Naive thymus-derived CD8-positive, alpha-beta T cell (primary cell): ENCODE measurements around the gene PFKL. TPM values are rescaled to one million over a fixed set of nuclear protein-coding genes. Genes with fewer than 3 reads are reported as not detected.
"Not testable (repeated sequence)": the region's sequence is repeated elsewhere in the genome, so short reads cannot be mapped to it uniquely, and the experiment has no call there.

Experiments used
- ATAC-seq, 2 donors: fragments of 150-1000 bp; cut with Tn5 transposase in 1 of 2; sonication (Bioruptor Pico), chemical (Tn5 transposase) in 1 of 2; 1 replicate in 1 of 2; 2 replicates in 1 of 2; pipeline ENCODE4 v1.10.0; 2021; ENCODE audit warnings: mild to moderate bottlenecking in 2 of 2, moderate library complexity in 2 of 2
- POLR2A ChIA-PET: fragments of 350-600 bp; sonication (Branson Sonifier 250); formaldehyde crosslinking; loops from one replicate; lab custom pipeline; 2021; ENCODE audit warnings: antibody characterized with exemption; lab: Charles Lee
- DNase-seq, 10 donors: peaks; one replicate each; pipeline versions ENCODE4 v3.0.0 to v3.0.0-alpha.2; 2020 to 2022
- H3K27ac Mint-ChIP-seq, 10 donors: one replicate each; pipeline ENCODE4 v1.8.0; 2020 to 2022; ENCODE audit warnings: mild to moderate bottlenecking in 10 of 10, mixed read lengths in 10 of 10, moderate library complexity in 4 of 10, inconsistent platforms in 1 of 10
- H3K27me3 Mint-ChIP-seq, 5 donors: one replicate each; pipeline ENCODE4 v1.8.0; 2021 to 2022; ENCODE audit warnings: mixed read lengths in 5 of 5
- H3K36me3 Mint-ChIP-seq, 3 donors: one replicate each; pipeline ENCODE4 v1.8.0; 2020 to 2022; ENCODE audit warnings: mixed read lengths in 3 of 3, mild to moderate bottlenecking in 2 of 3, inconsistent platforms in 1 of 3
- H3K4me1 Mint-ChIP-seq, 4 donors: one replicate each; pipeline ENCODE4 v1.8.0; 2021 to 2022; ENCODE audit warnings: mixed read lengths in 4 of 4
- H3K4me3 Mint-ChIP-seq, 10 donors: one replicate each; pipeline ENCODE4 v1.8.0; 2020 to 2022; ENCODE audit warnings: mild to moderate bottlenecking in 10 of 10, mixed read lengths in 10 of 10, moderate library complexity in 6 of 10, inconsistent platforms in 1 of 10
- H3K9me3 Mint-ChIP-seq, 9 donors: one replicate each; pipeline ENCODE4 v1.8.0; 2020 to 2022; ENCODE audit warnings: mixed read lengths in 9 of 9, mild to moderate bottlenecking in 3 of 9, inconsistent platforms in 1 of 9, moderate library complexity in 1 of 9
- polyA plus RNA-seq, 3 donors: library from polyadenylated mRNA; unstranded; fragments of 300-500 nt; fragmentation: Illumina TruSeq; gene quantifications; one replicate each; pipeline ENCODE4 v1.2.3, GENCODE V29; 2021
- total RNA-seq, 8 experiments: library from RNA in 2 of 8; stranded (reverse) in 2 of 8; gene quantifications; one replicate each; pipeline ENCODE4 v1.2.3 and lab custom pipeline; 2021 to 2026

PFKL gene
- total and polyA plus RNA-seq, 5 experiments from 2014 or later = 63.2 to 125 (median 79.5) TPM

DNA sequence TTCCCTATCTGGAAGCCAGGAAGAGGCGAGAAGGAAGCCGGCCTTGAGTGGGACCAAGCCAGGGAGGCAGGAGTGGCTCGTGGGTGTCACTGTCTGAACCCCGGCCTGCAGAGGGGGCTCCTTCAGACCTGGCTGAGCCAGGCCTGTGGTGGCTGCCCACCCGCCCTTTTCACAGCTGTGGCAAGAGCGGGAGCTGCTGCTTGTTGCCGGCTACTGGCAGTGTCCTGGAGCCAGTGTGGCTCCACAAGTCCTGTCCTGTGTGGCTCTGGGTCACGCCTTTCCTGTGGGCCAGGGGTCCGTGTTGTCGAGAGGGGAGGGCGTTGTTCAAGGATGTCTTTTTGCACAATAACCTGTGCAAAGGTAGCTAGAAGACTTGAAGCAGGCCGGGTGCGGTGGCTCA lies 1.3 kb downstream of the PFKL start:
- Mint-ChIP-seq H3K9me3 (no peaks in the 10 kb centered on the region), H3K27me3 (no peaks in the 10 kb centered on the region), H3K27ac (peak overlapping the region; percentile 13 to 82 (median 73)), H3K4me3 (peak overlapping the region; percentile 74 to 90 (median 80)), H3K36me3 (no peaks in the 10 kb centered on the region), H3K4me1 (peaks cover 25 to 66% (median 61%) of the 10 kb centered on the region in 4 donors)
- POLR2A ChIA-PET = interaction anchor here (0.6 to 1.8 kb wide), 4 partner anchors 14 to 52 kb away, joined by 3 to 7 read pairs (median 4); partner anchors contain the start of genes CFAP410 and TRPM2
- ATAC-seq (no peak), DNase-seq (no peak)

DNA sequence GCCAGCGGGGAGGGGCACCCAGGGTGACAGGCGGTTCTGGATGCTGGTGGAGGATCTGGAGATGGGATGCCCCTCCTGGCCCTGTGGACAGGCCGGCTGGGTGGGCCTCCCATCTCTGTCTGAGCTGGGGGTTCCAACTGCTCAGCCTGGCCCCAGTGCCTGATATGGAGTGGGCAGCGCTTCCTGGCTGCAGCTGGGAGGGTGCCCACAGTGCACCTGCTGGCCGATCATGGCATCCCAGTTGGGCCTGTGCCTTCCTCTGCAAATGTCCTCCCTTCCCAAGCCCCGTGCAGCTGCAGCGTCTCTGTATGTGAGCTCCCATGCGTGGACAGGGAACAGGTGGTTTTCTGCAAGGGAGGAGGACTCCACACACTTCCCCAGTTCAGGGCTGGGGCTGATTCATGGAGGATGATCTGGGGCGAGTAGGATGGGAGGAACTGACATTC lies 2.1 kb downstream of the PFKL start:
- Mint-ChIP-seq H3K36me3 (peaks cover 0 to 2% (median 0%) of the 10 kb centered on the region in 3 donors), H3K27ac (peak overlapping the region in 9 of 10 donors; percentile 43 to 83 (median 73)), H3K27me3 (no peaks in the 10 kb centered on the region), H3K4me1 (peaks cover 25 to 66% (median 62%) of the 10 kb centered on the region in 4 donors), H3K4me3 (peak overlapping the region; percentile 48 to 85 (median 76)), H3K9me3 (no peaks in the 10 kb centered on the region)
- no peak for ATAC-seq
- no peak for DNase-seq
- POLR2A ChIA-PET = interaction anchor here (1.8 kb wide), 1 partner anchor 37 kb away, joined by 7 read pairs; the partner anchor contains the start of gene CFAP410

DNA sequence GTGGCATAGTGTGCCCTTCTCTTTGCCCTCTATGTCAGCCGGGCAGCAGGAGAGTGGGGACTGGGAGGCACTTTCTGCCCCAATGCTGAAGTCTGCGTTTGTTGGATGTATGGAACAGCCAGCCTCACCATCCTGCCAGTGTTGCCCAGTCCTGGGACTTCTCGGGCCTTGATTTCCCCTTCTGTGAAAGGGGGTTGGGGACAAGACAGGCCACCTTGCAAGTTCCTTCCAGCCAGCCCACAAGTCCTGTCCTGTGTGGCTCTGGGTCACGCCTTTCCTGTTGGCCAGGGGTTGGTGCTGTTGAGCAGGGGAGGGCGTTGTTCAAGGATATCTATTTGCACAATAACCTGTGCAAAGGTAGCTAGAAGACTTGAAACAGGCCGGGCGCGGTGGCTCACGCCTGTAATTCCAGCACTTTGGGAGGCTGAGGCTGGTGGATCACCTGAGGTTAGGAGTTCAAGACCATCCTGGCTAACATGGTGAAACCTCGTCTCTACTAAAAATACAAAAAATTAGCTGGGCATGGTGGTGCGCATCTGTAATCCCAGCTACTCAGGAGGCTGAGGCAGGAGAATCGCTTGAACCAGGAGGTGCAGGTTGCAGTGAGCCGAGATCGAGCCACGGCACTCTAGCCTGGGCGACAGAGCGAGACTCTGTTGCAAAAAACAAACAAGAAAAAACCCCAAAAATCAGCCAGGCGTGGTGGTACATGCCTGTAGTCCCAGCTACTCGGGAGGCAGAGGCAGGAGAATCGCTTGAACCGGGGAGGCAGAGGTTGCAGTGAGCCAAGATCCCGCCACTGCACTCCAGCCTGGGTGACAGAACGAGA lies 2.9 kb downstream of the PFKL start:
- ATAC-seq, H3K9me3 Mint-ChIP-seq, DNase-seq, H3K27me3 Mint-ChIP-seq, H3K36me3 Mint-ChIP-seq: not testable (repeated sequence)
- Mint-ChIP-seq H3K4me3 (peak overlapping the region; percentile 54 to 85 (median 80)), H3K4me1 (peaks cover 25 to 65% (median 58%) of the 10 kb centered on the region in 4 donors), H3K27ac (peak overlapping the region; percentile 13 to 88 (median 73))
- POLR2A ChIA-PET = interaction anchor here (1.1 to 1.8 kb wide), 3 partner anchors 8 to 36 kb away, joined by 4 to 7 read pairs (median 6); partner anchors contain the start of gene CFAP410

DNA sequence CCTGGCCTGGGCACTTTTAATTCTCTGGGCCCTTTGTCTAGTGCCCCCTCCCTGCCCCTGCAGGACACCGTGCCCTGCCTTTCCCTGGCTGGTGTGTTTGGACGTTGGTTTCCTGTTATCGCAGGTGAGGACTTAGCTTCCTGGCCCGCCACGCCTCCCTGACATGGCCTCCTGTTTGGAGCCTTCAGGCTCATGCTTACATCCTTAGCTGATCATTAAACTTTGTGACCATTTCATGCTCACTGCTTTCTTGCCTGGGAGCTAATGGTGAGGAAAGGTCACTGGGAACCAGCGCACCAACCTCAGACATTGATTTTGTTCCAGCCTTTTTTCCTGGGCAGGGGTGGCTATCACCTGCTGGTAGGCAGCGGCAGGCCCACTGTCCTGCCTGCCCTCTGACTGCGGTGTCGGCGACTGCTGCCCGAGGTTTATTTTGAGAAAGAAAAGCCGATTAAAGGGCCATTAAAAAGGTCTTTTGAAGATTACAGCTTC lies 3.7 kb downstream of the PFKL start:
- Mint-ChIP-seq H3K36me3 (peaks cover 0 to 12% (median 2%) of the 10 kb centered on the region in 3 donors), H3K27me3 (no peaks in the 10 kb centered on the region), H3K27ac (peak overlapping the region; percentile 60 to 90 (median 84)), H3K4me1 (peaks cover 24 to 62% (median 53%) of the 10 kb centered on the region in 4 donors), H3K4me3 (peak overlapping the region; percentile 21 to 87 (median 80)), H3K9me3 (no peaks in the 10 kb centered on the region)
- ATAC-seq (no peak), DNase-seq (no peak)
- POLR2A ChIA-PET = interaction anchor here (0.6 to 1.8 kb wide), 3 partner anchors 9 to 295 kb away, joined by 4 to 6 read pairs (median 4); partner anchors contain the start of gene CFAP410

DNA sequence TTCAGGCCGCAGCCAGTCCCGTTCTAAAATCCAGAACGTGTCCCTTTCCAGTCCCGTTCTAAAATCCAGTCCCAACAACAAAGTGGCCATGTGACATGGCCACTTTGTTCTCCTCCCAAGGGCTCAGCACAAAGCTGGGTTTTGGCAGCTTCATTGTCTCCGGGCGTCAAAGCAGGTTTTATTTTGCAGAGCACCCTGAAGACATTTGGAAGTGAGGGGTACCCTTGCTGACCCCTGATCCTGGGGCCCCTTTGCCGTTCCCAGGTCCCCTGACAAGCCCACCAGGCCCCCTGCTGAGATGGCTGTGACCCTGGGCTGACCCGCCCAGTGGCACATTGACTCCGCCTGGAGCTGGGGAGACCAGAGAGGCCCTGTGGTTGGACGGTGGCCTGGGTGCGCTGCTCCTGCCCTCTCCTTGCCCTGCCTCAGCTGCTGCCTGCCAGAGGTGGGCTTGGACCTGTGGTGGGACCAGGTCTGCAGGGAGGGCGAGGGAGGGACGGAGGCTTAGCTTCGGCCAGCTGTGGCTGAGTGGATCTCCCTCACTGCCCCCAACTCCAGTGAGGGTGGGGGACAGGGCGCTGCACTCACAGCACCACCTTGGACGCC lies 4.3 kb downstream of the PFKL start:
- Mint-ChIP-seq H3K4me1 (peaks cover 24 to 56% (median 49%) of the 10 kb centered on the region in 4 donors), H3K9me3 (no peaks in the 10 kb centered on the region), H3K36me3 (peaks cover 0 to 12% (median 2%) of the 10 kb centered on the region in 3 donors), H3K4me3 (peak overlapping the region in 2 of 10 donors; percentile 34 to 80), H3K27ac (peak overlapping the region in 6 of 10 donors; percentile 3 to 88 (median 78)), H3K27me3 (no peaks in the 10 kb centered on the region)
- DNase-seq (no peak), ATAC-seq (no peak)
- POLR2A ChIA-PET = interaction anchor here (0.6 to 1.8 kb wide), 3 partner anchors 35 to 295 kb away, joined by 3 to 6 read pairs (median 4); partner anchors contain the start of gene CFAP410

DNA sequence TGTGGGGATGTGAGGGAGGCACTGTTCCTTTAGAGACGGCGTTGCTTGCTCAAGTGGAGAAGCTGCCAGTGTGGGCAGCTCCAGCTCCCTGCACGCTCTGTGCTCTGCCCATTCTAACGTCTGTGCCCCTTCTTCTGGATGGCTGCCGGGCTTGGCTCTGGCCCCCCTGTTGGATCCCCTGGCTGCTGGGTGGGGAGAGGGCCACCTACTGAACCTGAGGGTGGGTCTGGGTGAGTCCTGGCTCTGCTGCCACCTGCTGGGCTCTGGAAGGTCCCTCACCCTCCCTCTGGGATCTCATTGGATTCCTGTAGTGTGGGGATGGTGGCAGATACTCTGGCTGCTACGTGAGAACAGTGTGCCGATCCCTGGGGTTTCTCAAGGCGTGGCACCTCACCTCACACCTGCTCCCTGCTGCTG lies 5.0 kb downstream of the PFKL start:
- H3K27ac Mint-ChIP-seq = peak overlapping the region in 9 of 10 donors; percentile 30 to 88 (median 74)
- POLR2A ChIA-PET = interaction anchor here (0.6 to 1.8 kb wide), 3 partner anchors 34 to 341 kb away, joined by 3 to 6 read pairs (median 3); partner anchors contain the start of gene CFAP410
- H3K36me3 Mint-ChIP-seq = peaks cover 0 to 12% (median 2%) of the 10 kb centered on the region in 3 donors
- no peaks in the 10 kb centered on the region for H3K27me3 Mint-ChIP-seq
- H3K4me1 Mint-ChIP-seq = peaks cover 21 to 52% (median 45%) of the 10 kb centered on the region in 4 donors
- peak in 8 of 10 donors; percentile 23 to 74 (median 40) for DNase-seq
- peak; percentile 48 to 66 for ATAC-seq
- H3K9me3 Mint-ChIP-seq = no peaks in the 10 kb centered on the region
- H3K4me3 Mint-ChIP-seq = peak overlapping the region in 6 of 10 donors; percentile 7 to 72 (median 34)

DNA sequence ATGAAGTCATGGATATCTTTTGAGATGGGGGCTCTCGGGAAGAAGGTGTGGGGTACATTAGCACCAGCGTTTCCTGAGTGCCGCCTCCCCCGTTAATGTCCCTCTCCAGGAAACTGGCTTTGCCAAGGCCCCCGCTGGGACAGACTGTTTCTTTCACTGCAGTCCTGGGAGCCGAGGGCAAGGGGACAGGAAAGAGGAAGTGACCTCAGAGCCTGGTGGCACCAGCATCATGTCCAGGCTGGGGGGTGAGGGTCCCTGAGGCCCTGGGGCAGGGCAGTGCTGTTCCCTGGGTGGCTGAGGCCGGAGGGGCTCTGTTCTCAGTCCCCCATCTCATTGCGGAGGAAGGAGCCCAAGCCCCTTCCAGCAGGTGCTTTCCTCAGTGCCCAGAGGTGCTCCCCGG lies 5.8 kb downstream of the PFKL start:
- H3K4me1 Mint-ChIP-seq = peaks cover 20 to 51% (median 44%) of the 10 kb centered on the region in 4 donors
- peaks cover 0 to 12% (median 2%) of the 10 kb centered on the region in 3 donors for H3K36me3 Mint-ChIP-seq
- ATAC-seq (no peak), DNase-seq (no peak)
- peak overlapping the region in 1 of 10 donors; percentile 34 for H3K4me3 Mint-ChIP-seq
- POLR2A ChIA-PET = no interaction called here
- no peak overlapping the region for H3K27ac Mint-ChIP-seq
- no peaks in the 10 kb centered on the region for H3K27me3 Mint-ChIP-seq
- H3K9me3 Mint-ChIP-seq = no peaks in the 10 kb centered on the region

DNA sequence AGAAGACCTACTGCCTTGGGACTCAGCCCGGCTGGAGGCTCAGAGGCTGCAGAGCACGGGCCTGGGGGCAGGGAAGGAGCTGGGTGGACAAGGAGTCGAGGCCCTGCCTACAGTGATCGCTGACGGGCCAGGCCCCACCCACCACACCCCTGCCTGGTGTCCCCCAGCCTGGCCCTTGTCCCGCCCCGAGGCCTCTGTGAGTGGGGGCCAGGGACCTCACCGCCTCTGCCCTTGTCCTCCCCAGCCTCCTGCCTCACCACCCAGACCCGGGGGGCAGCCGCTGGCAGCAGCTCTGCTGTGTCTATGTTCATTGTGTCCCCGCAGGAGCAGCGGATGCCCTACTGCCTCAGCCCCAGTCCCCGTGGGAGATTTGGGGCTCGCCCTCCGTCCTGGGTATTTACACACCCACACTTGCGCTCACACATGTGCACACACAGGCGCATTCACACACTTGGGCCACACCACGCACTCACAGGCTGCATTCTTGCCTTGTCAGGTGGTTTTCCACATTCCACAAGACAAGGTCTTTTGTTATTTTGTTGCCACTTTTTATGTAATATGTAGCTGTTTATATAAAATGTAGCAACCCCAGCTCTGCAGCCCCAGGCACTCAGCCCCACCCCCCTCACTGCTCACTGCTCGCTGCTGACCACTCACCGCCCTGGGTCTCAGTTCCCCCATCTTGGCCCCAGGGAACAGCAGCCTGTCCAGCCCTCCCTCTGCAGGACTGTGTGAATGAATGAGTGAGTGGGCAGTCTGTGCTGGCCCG lies 7.3 kb downstream of the PFKL start:
- Mint-ChIP-seq H3K36me3 (peaks cover 2 to 25% (median 5%) of the 10 kb centered on the region in 3 donors), H3K4me1 (peaks cover 20 to 39% (median 31%) of the 10 kb centered on the region in 4 donors), H3K9me3 (no peaks in the 10 kb centered on the region), H3K27ac (peak overlapping the region in 3 of 10 donors; percentile 31 to 65 (median 37)), H3K27me3 (no peaks in the 10 kb centered on the region), H3K4me3 (no peak overlapping the region)
- DNase-seq (no peak), ATAC-seq (no peak)
- POLR2A ChIA-PET = interaction anchor here (0.7 to 1.1 kb wide), 2 partner anchors 32 to 37 kb away, joined by 4 to 5 read pairs; partner anchors contain the start of gene CFAP410

DNA sequence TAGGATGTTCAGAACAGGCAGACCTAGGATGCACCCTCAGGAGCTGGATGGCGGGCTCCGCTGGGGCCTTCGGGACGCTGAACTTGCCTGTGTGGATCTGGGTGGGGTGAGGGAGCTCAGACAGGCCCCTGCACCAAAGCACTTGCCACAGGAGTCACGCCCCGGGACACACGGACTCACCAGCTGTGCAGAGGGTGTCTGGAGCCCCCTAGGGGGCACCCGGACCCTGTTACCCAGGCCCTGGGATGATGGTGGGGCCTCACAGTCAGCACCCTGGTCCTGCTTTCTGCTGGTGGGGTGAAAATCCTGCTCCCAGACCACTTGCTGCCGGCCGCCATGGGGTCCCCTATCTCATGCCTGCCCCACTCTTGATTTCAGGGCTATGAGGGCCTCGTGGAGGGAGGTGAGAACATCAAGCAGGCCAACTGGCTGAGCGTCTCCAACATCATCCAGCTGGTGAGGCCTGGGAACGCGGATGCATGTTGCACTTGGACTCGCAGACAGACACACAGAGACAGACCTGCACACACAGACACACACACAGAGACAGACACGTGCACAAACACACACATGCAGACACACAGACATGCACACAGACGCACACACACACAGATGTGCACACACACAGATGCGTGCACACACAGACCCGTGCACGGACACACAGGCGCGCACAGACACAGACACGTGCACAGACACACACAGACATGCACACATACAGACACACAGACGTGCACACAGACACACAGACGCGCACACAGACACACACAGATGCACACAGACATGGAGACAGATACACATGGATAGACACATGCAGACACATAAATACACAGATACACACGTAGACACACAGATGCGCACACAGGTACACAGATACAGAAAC lies 11.0 kb downstream of the PFKL start:
- POLR2A ChIA-PET = no interaction called here
- Mint-ChIP-seq H3K9me3 (no peaks in the 10 kb centered on the region), H3K4me3 (no peak overlapping the region), H3K27me3 (no peaks in the 10 kb centered on the region), H3K4me1 (peaks cover 0 to 12% (median 8%) of the 10 kb centered on the region in 4 donors), H3K36me3 (peaks cover 2 to 29% (median 5%) of the 10 kb centered on the region in 3 donors), H3K27ac (peak overlapping the region in 3 of 10 donors; percentile 35 to 68 (median 60))
- ATAC-seq (no peak), DNase-seq (no peak)

DNA sequence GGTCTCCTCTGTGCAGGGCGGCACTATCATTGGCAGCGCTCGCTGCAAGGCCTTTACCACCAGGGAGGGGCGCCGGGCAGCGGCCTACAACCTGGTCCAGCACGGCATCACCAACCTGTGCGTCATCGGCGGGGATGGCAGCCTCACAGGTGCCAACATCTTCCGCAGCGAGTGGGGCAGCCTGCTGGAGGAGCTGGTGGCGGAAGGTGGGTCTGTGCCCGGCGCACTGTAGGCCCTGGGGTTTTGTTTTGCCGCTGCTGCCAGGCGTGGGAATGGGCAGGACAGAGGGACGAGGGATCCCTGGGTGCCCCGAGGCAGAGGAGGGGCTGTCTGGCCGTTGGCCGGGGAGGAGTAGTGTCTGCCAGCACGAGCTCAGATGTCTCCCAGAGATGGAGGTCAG lies 12.2 kb downstream of the PFKL start:
- Mint-ChIP-seq H3K27ac (peak overlapping the region in 1 of 10 donors; percentile 31), H3K4me3 (no peak overlapping the region), H3K4me1 (peaks cover 0 to 10% (median 8%) of the 10 kb centered on the region in 4 donors), H3K9me3 (no peaks in the 10 kb centered on the region), H3K36me3 (peaks cover 2 to 27% (median 5%) of the 10 kb centered on the region in 3 donors), H3K27me3 (no peaks in the 10 kb centered on the region)
- POLR2A ChIA-PET = no interaction called here
- no peak for ATAC-seq
- DNase-seq = no peak

DNA sequence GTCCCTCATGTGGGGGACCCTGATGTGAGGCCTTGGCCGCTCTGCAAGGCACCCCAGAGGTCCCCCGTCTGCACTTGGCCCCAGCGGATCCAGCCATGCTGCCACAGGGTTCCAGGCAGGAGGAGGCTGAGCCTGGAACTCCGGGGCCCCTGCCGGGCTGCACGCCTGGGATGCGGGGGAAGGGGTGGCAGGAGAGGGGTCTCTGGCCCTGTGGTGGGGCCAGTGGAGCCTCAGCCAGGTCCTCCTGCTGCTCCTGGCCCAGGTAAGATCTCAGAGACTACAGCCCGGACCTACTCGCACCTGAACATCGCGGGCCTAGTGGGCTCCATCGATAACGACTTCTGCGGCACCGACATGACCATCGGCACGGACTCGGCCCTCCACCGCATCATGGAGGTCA lies 12.9 kb downstream of the PFKL start:
- no peak for ATAC-seq
- DNase-seq = no peak
- Mint-ChIP-seq H3K27me3 (no peaks in the 10 kb centered on the region), H3K4me1 (peaks cover 0 to 8% (median 6%) of the 10 kb centered on the region in 4 donors), H3K36me3 (peaks cover 2 to 24% (median 5%) of the 10 kb centered on the region in 3 donors), H3K27ac (peak overlapping the region in 1 of 10 donors; percentile 65), H3K9me3 (no peaks in the 10 kb centered on the region), H3K4me3 (no peak overlapping the region)
- POLR2A ChIA-PET = no interaction called here
